ENCODE results near the gene SLC10A4. TPM values are rescaled to one million over a fixed set of nuclear protein-coding genes. Genes with fewer than 3 reads are reported as not detected.

Gene SLC10A4
- total RNA-seq, 1 experiment from 2014 or later = 0.59 TPM

DNA sequence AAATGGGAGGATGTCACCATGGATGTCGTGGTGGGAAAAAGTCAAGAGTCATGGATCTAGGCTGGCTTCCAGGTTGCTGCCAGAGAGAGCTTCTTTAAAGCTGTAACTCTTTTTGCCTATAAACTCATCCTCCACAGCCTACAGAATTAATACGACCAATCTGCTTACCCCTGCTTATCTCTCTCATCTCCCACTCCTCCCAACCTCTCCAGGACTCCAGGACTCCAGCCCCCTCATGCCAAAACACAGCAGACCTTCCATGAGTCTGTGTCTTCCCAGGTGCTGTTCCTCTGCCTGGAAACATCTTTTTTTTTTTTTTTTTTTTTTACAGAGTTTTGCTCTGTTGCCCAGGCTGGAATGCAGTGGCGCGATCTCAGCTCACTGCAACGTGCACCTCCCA lies 15.3 kb upstream of the SLC10A4 start:
- TF ChIP-seq, protein P1, sequence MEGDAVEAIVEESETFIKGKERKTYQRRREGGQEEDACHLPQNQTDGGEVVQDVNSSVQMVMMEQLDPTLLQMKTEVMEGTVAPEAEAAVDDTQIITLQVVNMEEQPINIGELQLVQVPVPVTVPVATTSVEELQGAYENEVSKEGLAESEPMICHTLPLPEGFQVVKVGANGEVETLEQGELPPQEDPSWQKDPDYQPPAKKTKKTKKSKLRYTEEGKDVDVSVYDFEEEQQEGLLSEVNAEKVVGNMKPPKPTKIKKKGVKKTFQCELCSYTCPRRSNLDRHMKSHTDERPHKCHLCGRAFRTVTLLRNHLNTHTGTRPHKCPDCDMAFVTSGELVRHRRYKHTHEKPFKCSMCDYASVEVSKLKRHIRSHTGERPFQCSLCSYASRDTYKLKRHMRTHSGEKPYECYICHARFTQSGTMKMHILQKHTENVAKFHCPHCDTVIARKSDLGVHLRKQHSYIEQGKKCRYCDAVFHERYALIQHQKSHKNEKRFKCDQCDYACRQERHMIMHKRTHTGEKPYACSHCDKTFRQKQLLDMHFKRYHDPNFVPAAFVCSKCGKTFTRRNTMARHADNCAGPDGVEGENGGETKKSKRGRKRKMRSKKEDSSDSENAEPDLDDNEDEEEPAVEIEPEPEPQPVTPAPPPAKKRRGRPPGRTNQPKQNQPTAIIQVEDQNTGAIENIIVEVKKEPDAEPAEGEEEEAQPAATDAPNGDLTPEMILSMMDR (IDR thresholded peaks at IDR 0.05; ENCODE audit: unreplicated experiment) = no peak
- BruUV-seq (replicated peaks) = no TSS peak
- no peaks in the 10 kb centered on the region for H3K9me3 Mint-ChIP-seq (ENCODE audit: low read depth, unreplicated experiment)
- H3K4me3 Mint-ChIP-seq (ENCODE audit: low read depth, unreplicated experiment) = no peak overlapping the region
- no peak for DNase-seq
- no peaks in the 10 kb centered on the region for H3K36me3 Mint-ChIP-seq (ENCODE audit: insufficient read depth, unreplicated experiment)
- CTCF ChIA-PET = interaction anchor here (0.7 kb wide), 1 partner anchor 14 kb away, joined by 5 read pairs; no protein-coding TSS in a partner anchor
- intact Hi-C loops (cut with micrococcal nuclease; ENCODE audit: unreplicated experiment) = no loop called here
- no peaks in the 10 kb centered on the region for H3K4me1 Mint-ChIP-seq (ENCODE audit: low read depth, unreplicated experiment)
- H3K27me3 Mint-ChIP-seq (ENCODE audit: unreplicated experiment) = peaks cover 9% of the 10 kb centered on the region
- no peak overlapping the region for H3K27ac Mint-ChIP-seq (ENCODE audit: unreplicated experiment)

DNA sequence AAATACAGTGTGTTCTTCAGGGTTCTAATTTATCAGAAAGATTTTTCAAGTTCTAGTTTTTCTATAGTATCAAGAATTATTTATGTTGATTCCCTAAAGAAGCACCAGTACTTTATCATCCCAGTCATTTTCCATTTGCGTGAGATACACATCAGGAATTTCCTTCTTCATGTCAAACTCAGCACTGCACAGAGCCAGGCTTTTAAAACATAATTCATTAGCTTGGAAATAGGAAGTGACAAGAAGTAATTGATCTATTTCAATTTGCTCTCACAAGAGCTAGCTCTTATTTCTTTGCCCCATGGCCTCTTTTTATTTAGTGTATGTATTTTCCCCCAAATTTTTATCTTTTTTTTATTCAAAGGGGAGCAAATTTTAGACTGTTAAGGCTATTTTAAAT lies 13.0 kb upstream of the SLC10A4 start:
- intact Hi-C loops (cut with micrococcal nuclease; ENCODE audit: unreplicated experiment) = no loop called here
- no peaks in the 10 kb centered on the region for H3K4me1 Mint-ChIP-seq (ENCODE audit: low read depth, unreplicated experiment)
- H3K27ac Mint-ChIP-seq (ENCODE audit: unreplicated experiment) = no peak overlapping the region
- CTCF ChIA-PET = no interaction called here
- TF ChIP-seq, protein P1 (IDR thresholded peaks at IDR 0.05; ENCODE audit: unreplicated experiment) = no peak
- no peak for DNase-seq
- no peak overlapping the region for H3K4me3 Mint-ChIP-seq (ENCODE audit: low read depth, unreplicated experiment)
- BruUV-seq (replicated peaks) = no TSS peak
- no peaks in the 10 kb centered on the region for H3K36me3 Mint-ChIP-seq (ENCODE audit: insufficient read depth, unreplicated experiment)
- no peaks in the 10 kb centered on the region for H3K27me3 Mint-ChIP-seq (ENCODE audit: unreplicated experiment)
- no peaks in the 10 kb centered on the region for H3K9me3 Mint-ChIP-seq (ENCODE audit: low read depth, unreplicated experiment)

- Mint-ChIP-seq H3K36me3 (ENCODE audit: insufficient read depth, unreplicated experiment) (no peaks in the 10 kb centered on the region), H3K9me3 (ENCODE audit: low read depth, unreplicated experiment) (no peaks in the 10 kb centered on the region), H3K27ac (ENCODE audit: unreplicated experiment) (no peak overlapping the region), H3K4me1 (ENCODE audit: low read depth, unreplicated experiment) (no peaks in the 10 kb centered on the region), H3K27me3 (ENCODE audit: unreplicated experiment) (no peaks in the 10 kb centered on the region), H3K4me3 (ENCODE audit: low read depth, unreplicated experiment) (no peak overlapping the region)
- BruUV-seq (replicated peaks) = no TSS peak
- intact Hi-C loops (cut with micrococcal nuclease; ENCODE audit: unreplicated experiment) = no loop called here
- TF ChIP-seq, protein P1 (IDR thresholded peaks at IDR 0.05; ENCODE audit: unreplicated experiment) = no peak
- CTCF ChIA-PET = no interaction called here
- DNase-seq = no peak
Observed at GRCh38 chr4:48470570-48470969, 12.6 kb upstream of the SLC10A4 start.

DNA sequence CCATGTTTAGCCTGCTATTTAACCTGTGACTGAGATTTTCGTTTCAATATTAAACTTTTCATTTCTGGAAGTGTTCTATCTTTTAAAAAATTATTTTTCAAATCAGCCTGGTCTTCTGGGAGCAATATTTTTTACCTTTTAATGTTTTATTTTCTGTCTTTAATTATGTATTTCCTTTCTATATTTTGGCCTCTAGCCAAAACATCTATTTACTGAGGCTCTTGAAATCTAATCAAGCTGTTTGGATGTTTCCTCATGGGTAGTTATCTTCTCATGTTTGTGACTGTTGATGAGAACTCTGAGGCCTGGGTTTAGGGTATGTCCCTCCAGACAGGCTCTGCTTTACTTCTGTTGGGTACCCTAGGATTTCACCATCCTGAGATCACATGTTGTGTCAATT lies 10.3 kb upstream of the SLC10A4 start:
- H3K4me3 Mint-ChIP-seq (ENCODE audit: low read depth, unreplicated experiment) = no peak overlapping the region
- no peak overlapping the region for H3K27ac Mint-ChIP-seq (ENCODE audit: unreplicated experiment)
- no peaks in the 10 kb centered on the region for H3K27me3 Mint-ChIP-seq (ENCODE audit: unreplicated experiment)
- no peaks in the 10 kb centered on the region for H3K4me1 Mint-ChIP-seq (ENCODE audit: low read depth, unreplicated experiment)
- CTCF ChIA-PET = no interaction called here
- no peaks in the 10 kb centered on the region for H3K9me3 Mint-ChIP-seq (ENCODE audit: low read depth, unreplicated experiment)
- no TSS peak for BruUV-seq (replicated peaks)
- DNase-seq = no peak
- intact Hi-C loops (cut with micrococcal nuclease; ENCODE audit: unreplicated experiment) = no loop called here
- TF ChIP-seq, protein P1 (IDR thresholded peaks at IDR 0.05; ENCODE audit: unreplicated experiment) = no peak
- no peaks in the 10 kb centered on the region for H3K36me3 Mint-ChIP-seq (ENCODE audit: insufficient read depth, unreplicated experiment)

Data from Calu3 (cell line).